Neuronal stem cell (in vitro differentiated cells): ENCODE data around the gene ANKRD37.
A peak's percentile ranks its signal among the peaks of the same experiment; 100 is the strongest.

Experiments used
- DNase-seq: peaks from one replicate; pipeline ENCODE4 v3.0.0-alpha.2; 2013; ENCODE audit warnings: low spot score
- H2AFZ ChIP-seq: one replicate; pipeline ENCODE4 v1.6.1; 2013; ENCODE audit warnings: mild to moderate bottlenecking, low read length, inconsistent platforms
- H2AK5ac ChIP-seq: 2 replicates; pipeline ENCODE4 v1.6.1; 2013; ENCODE audit warnings: low read depth, mild to moderate bottlenecking, inconsistent platforms, low read length, moderate library complexity, mixed read lengths
- H2BK120ac ChIP-seq: 2 replicates; pipeline ENCODE4 v1.6.1; 2013; ENCODE audit warnings: low read depth, mild to moderate bottlenecking, inconsistent platforms, low read length, moderate library complexity, mixed read lengths
- H2BK12ac ChIP-seq: one replicate; pipeline ENCODE4 v1.6.1; 2013; ENCODE audit warnings: low read length, inconsistent platforms
- H2BK15ac ChIP-seq: 2 replicates; pipeline ENCODE4 v1.6.1; 2013; ENCODE audit warnings: mild to moderate bottlenecking, low read length, inconsistent platforms, mixed read lengths
- H2BK5ac ChIP-seq: one replicate; pipeline ENCODE4 v1.6.1; 2013; ENCODE audit warnings: inconsistent platforms, mild to moderate bottlenecking, low read length, moderate library complexity
- H3K14ac ChIP-seq: one replicate; pipeline ENCODE4 v1.6.1; 2013; ENCODE audit warnings: low read length, inconsistent platforms
- H3K18ac ChIP-seq: 2 replicates; pipeline ENCODE4 v1.6.1; 2013; ENCODE audit warnings: low read length, inconsistent platforms
- H3K23ac ChIP-seq: 2 replicates; pipeline ENCODE4 v1.6.1; 2013; ENCODE audit warnings: low read depth, mild to moderate bottlenecking, mixed read lengths, low read length, inconsistent platforms; ENCODE audit not compliant: poor library complexity
- H3K27ac ChIP-seq: replicated peaks from 3 replicates; pipeline ENCODE4 v1.5.1; 2013; ENCODE audit warnings: low read length, inconsistent platforms
- H3K27me3 ChIP-seq, 3 experiments: 2 replicates each; pipeline ENCODE4 v1.6.1; 2013; ENCODE audit warnings: low read length in 3 of 3, mild to moderate bottlenecking in 2 of 3, inconsistent platforms in 1 of 3, low read depth in 1 of 3, mixed read lengths in 1 of 3, moderate library complexity in 1 of 3; ENCODE audit not compliant: control insufficient read depth in 3 of 3, insufficient read depth in 3 of 3
- H3K36me3 ChIP-seq, 2 donors: replicated peaks in 1 of 2; 2 replicates each; pipeline ENCODE4 v1.6.1; 2013; ENCODE audit warnings: low read length in 2 of 2; ENCODE audit not compliant: control insufficient read depth in 2 of 2, insufficient read depth in 2 of 2
- H3K4ac ChIP-seq: 2 replicates; pipeline ENCODE4 v1.6.1; 2013; ENCODE audit warnings: inconsistent platforms, mild to moderate bottlenecking, low read length, moderate library complexity
- H3K4me1 ChIP-seq, 2 donors: 1 replicate in 1 of 2; 2 replicates in 1 of 2; pipeline ENCODE4 v1.6.1; 2013; ENCODE audit warnings: low read length in 2 of 2, low read depth in 1 of 2; ENCODE audit not compliant: control insufficient read depth in 2 of 2, insufficient read depth in 1 of 2
- H3K4me2 ChIP-seq: one replicate; pipeline ENCODE4 v1.6.1; 2013; ENCODE audit warnings: mild to moderate bottlenecking, low read length, inconsistent platforms; ENCODE audit not compliant: insufficient read depth, poor library complexity, severe bottlenecking
- H3K4me3 ChIP-seq, 2 donors: 2 replicates each; pipeline ENCODE4 v1.5.1; 2013; ENCODE audit warnings: low read length in 2 of 2, mild to moderate bottlenecking in 2 of 2, inconsistent platforms in 1 of 2, moderate library complexity in 1 of 2
- H3K79me1 ChIP-seq: one replicate; pipeline ENCODE4 v1.6.1; 2013; ENCODE audit warnings: low read depth, mild to moderate bottlenecking, inconsistent platforms, low read length, moderate library complexity
- H3K9ac ChIP-seq: one replicate; pipeline ENCODE4 v1.6.1; 2013; ENCODE audit warnings: mild to moderate bottlenecking, low read depth, low read length, inconsistent platforms; ENCODE audit not compliant: poor library complexity
- H3K9me3 ChIP-seq, 2 donors: replicated peaks in 1 of 2; 2 replicates each; pipeline versions ENCODE3 to v1.6.1; 2013; ENCODE audit warnings: low read length in 2 of 2, mild to moderate bottlenecking in 2 of 2, inconsistent platforms in 1 of 2, low read depth in 1 of 2, mixed read lengths in 1 of 2, moderate library complexity in 1 of 2; ENCODE audit not compliant: control insufficient read depth in 2 of 2, insufficient read depth in 1 of 2
- H4K8ac ChIP-seq: one replicate; pipeline ENCODE4 v1.6.1; 2013; ENCODE audit warnings: low read depth, mild to moderate bottlenecking, inconsistent platforms, low read length, moderate library complexity
- H4K91ac ChIP-seq: one replicate; pipeline ENCODE4 v1.6.1; 2013; ENCODE audit warnings: low read length, low read depth, mild to moderate bottlenecking, inconsistent platforms; ENCODE audit not compliant: poor library complexity
- WGBS, 2 donors: extraction: QIAGEN DNeasy Blood & Tissue Kit; methylation state at CpG; one replicate each; pipeline ENCODE4 v1.1.7; 2013; ENCODE audit warnings: missing lambda C conversion rate in 2 of 2, mixed read lengths in 1 of 2; ENCODE audit not compliant: insufficient read length in 2 of 2, insufficient replicate concordance in 1 of 2; ENCODE audit errors: extremely low coverage in 2 of 2; 5-methylcytosine and 5-hydroxymethylcytosine counted together

Gene ANKRD37

GRCh38 chr4:185416955-185417354 is 20.3 kb downstream of the ANKRD37 start:
- Histone ChIP-seq H3K4me1 (no peaks in the 10 kb centered on the region), H4K91ac (no peak overlapping the region), H3K9me3 (no peaks in the 10 kb centered on the region), H3K4me2 (no peak overlapping the region), H3K4ac (no peak overlapping the region), H3K27ac (no peak overlapping the region), H4K8ac (no peak overlapping the region), H2BK15ac (no peak overlapping the region), H2BK120ac (no peak overlapping the region), H3K27me3 (no peaks in the 10 kb centered on the region), H3K18ac (no peak overlapping the region), H3K23ac (no peak overlapping the region), H3K79me1 (no peaks in the 10 kb centered on the region), H3K4me3 (no peak overlapping the region), H2BK5ac (no peak overlapping the region), H3K36me3 (peaks cover 9 to 93% of the 10 kb centered on the region in 2 donors), H2BK12ac (no peak overlapping the region), H3K14ac (no peak overlapping the region), H2AK5ac (no peak overlapping the region), H3K9ac (no peak overlapping the region), H2AFZ (no peak overlapping the region)
- DNase-seq = no peak

DNA sequence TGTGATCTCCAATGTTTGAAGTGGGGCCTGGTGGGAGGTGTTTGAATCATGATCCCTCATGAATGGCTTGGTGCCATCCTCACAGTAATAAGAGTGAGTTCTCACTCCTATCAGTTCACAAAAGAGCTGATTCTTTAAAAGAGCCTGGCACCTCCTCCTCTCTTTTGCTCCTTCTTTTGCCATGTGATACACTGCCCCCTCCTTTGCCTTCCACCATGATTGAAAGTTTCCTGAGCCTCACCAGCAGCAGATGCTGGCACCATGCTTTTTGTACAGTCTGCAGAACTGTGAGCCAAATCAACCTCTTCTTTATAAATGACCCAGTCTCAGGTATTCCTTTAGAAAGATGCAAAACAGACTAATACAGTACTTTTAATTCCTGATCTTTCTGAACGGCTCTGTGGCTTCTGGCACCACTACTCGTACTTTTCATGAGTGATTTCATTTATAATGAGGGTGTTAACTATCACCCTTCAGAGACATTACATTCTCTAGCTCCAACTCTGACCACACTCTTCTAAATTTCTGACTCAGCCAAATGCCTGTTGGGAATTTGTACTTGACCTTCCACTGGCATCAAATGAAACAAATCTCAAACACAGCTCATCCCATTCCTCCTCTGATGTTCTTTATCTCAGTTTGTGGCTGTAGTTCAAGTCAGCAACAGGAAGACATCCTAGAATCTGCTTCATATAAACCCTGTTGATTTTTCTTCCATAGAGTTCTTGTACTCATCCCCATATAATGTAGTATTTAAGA is 24.9 kb downstream of the ANKRD37 start:
- Histone ChIP-seq H3K79me1 (peaks cover 3% of the 10 kb centered on the region), H2BK120ac (no peak overlapping the region), H3K4me2 (no peak overlapping the region), H3K9ac (no peak overlapping the region), H3K27ac (no peak overlapping the region), H3K4ac (no peak overlapping the region), H3K14ac (no peak overlapping the region), H3K9me3 (no peaks in the 10 kb centered on the region), H3K23ac (no peak overlapping the region), H2BK5ac (no peak overlapping the region), H2AFZ (no peak overlapping the region), H3K4me1 (peaks cover 4 to 5% of the 10 kb centered on the region in 2 donors), H2AK5ac (no peak overlapping the region), H3K18ac (no peak overlapping the region), H3K27me3 (no peaks in the 10 kb centered on the region), H2BK12ac (no peak overlapping the region), H4K91ac (no peak overlapping the region), H2BK15ac (no peak overlapping the region), H3K36me3 (peaks cover 4 to 63% of the 10 kb centered on the region in 2 donors), H4K8ac (no peak overlapping the region), H3K4me3 (no peak overlapping the region)
- DNase-seq = no peak
- no CpG with 5 or more reads among the region's 2 CpGs for WGBS, 2 donors

GRCh38 chr4:185424905-185425646 is 28.4 kb downstream of the ANKRD37 start:
- Histone ChIP-seq H3K14ac (no peak overlapping the region), H2BK5ac (no peak overlapping the region)

GRCh38 chr4:185425647-185426352 is 29.2 kb downstream of the ANKRD37 start, which contains the start of gene UFSP2:
Gene UFSP2, minus strand, starts transcription at chr4:185425964. Its CDS starts 96 bp downstream, at chr4:185425868.
- no peaks in the 10 kb centered on the region for H3K27me3 ChIP-seq
- no peak within 1 kb of the TSS for H4K8ac ChIP-seq
- H2AFZ ChIP-seq = peak within 1 kb of the TSS; percentile 96
- peak within 1 kb of the TSS; percentile 93 for H2BK5ac ChIP-seq
- WGBS, 2 donors = no CpG with 5 or more reads among the region's 66 CpGs
- H3K9ac ChIP-seq = peak within 1 kb of the TSS; percentile 75
- no peak within 1 kb of the TSS for H3K23ac ChIP-seq
- DNase-seq = peak; percentile 91
- no peak within 1 kb of the TSS for H2BK120ac ChIP-seq
- peaks cover 3% of the 10 kb centered on the region for H3K79me1 ChIP-seq
- no peak within 1 kb of the TSS for H3K14ac ChIP-seq
- no peaks in the 10 kb centered on the region for H3K9me3 ChIP-seq
- no peak within 1 kb of the TSS for H3K4ac ChIP-seq
- no peak within 1 kb of the TSS for H2AK5ac ChIP-seq
- H3K27ac ChIP-seq = peak within 1 kb of the TSS; percentile 66
- peak within 1 kb of the TSS; percentile 75 to 91 for H3K4me3 ChIP-seq
- peak within 1 kb of the TSS; percentile 75 for H3K4me2 ChIP-seq
- peaks cover 2 to 25% of the 10 kb centered on the region in 2 donors for H3K36me3 ChIP-seq
- H2BK15ac ChIP-seq = no peak within 1 kb of the TSS
- H3K4me1 ChIP-seq = peaks cover 4 to 5% of the 10 kb centered on the region in 2 donors
- peak within 1 kb of the TSS; percentile 96 for H3K18ac ChIP-seq
- H2BK12ac ChIP-seq = no peak within 1 kb of the TSS
- H4K91ac ChIP-seq = no peak within 1 kb of the TSS

More at GRCh38 chr4:185424905-185425646, 28.4 kb downstream of the ANKRD37 start:
- Histone ChIP-seq H2BK15ac (no peak overlapping the region), H4K8ac (no peak overlapping the region), H3K9me3 (no peaks in the 10 kb centered on the region), H3K9ac (peak overlapping the region; percentile 75), H2AFZ (peak overlapping the region; percentile 96), H2AK5ac (no peak overlapping the region), H3K27ac (no peak overlapping the region), H3K4me2 (peak overlapping the region; percentile 75), H4K91ac (no peak overlapping the region), H3K23ac (no peak overlapping the region), H3K4me1 (peaks cover 4 to 5% of the 10 kb centered on the region in 2 donors), H3K18ac (peak overlapping the region; percentile 86), H2BK120ac (no peak overlapping the region), H2BK12ac (no peak overlapping the region), H3K27me3 (no peaks in the 10 kb centered on the region), H3K4ac (no peak overlapping the region), H3K4me3 (peak overlapping the region; percentile 75 to 91), H3K79me1 (peaks cover 3% of the 10 kb centered on the region), H3K36me3 (peaks cover 2 to 32% of the 10 kb centered on the region in 2 donors)
- no peak for DNase-seq
- WGBS, 2 donors = no CpG with 5 or more reads among the region's 13 CpGs
